HEK293 (cell line): ENCODE measurements around the gene OR4D9.

Source experiments
- KLF16 ChIP-seq: fragments of 450-650 bp; formaldehyde crosslinking; IDR thresholded peaks from 2 replicates; pipeline ENCODE4 v1.5.1; 2017; ENCODE audit warnings: missing biosample characterization, missing genetic modification characterization
- SP2 ChIP-seq: fragments of 450-650 bp; formaldehyde crosslinking; IDR thresholded peaks from 2 replicates; pipeline ENCODE4 v1.5.1; 2016; ENCODE audit warnings: missing biosample characterization, missing genetic modification characterization
- YY1 ChIP-seq: fragments of 450-650 bp; formaldehyde crosslinking; IDR thresholded peaks from 2 replicates; pipeline ENCODE4 v1.5.1; 2018; ENCODE audit warnings: missing biosample characterization, missing genetic modification characterization
- ZNF133 ChIP-seq: fragments of 450-650 bp; formaldehyde crosslinking; IDR thresholded peaks from 2 replicates; pipeline ENCODE4 v1.5.1; 2016; ENCODE audit warnings: missing biosample characterization, missing genetic modification characterization
- ZNF214 ChIP-seq: fragments of 450-650 bp; formaldehyde crosslinking; IDR thresholded peaks from 2 replicates; pipeline ENCODE4 v1.5.1; 2017; ENCODE audit warnings: missing biosample characterization, mild to moderate bottlenecking, missing genetic modification characterization, borderline replicate concordance
- ZNF324 ChIP-seq: fragments of 450-650 bp; formaldehyde crosslinking; IDR thresholded peaks from 2 replicates; pipeline ENCODE4 v1.5.1; 2016; ENCODE audit warnings: missing biosample characterization, missing genetic modification characterization
- ZNF473 ChIP-seq: fragments of 450-650 bp; formaldehyde crosslinking; IDR thresholded peaks from 2 replicates; pipeline ENCODE4 v1.5.1; 2017; ENCODE audit warnings: missing biosample characterization, missing genetic modification characterization
- TF ChIP-seq, protein P1 (sequence below): fragments of 450-650 bp; formaldehyde crosslinking; IDR thresholded peaks from 2 replicates; pipeline ENCODE4 v1.5.1; 2016; ENCODE audit warnings: missing biosample characterization, missing genetic modification characterization
- TF ChIP-seq, protein P2 (sequence below): fragments of 450-650 bp; formaldehyde crosslinking; IDR thresholded peaks from 2 replicates; pipeline ENCODE4 v1.5.1; 2016; ENCODE audit warnings: missing biosample characterization, missing genetic modification characterization
- TF ChIP-seq, protein P3 (sequence below): fragments of 450-650 bp; formaldehyde crosslinking; optimal IDR thresholded peaks from 2 replicates; pipeline ENCODE3; 2016; ENCODE audit warnings: missing biosample characterization, mild to moderate bottlenecking, missing genetic modification characterization
- TF ChIP-seq, protein P4 (sequence below): fragments of 450-650 bp; formaldehyde crosslinking; IDR thresholded peaks from 2 replicates; pipeline ENCODE4 v1.5.1; 2016; ENCODE audit warnings: missing biosample characterization, missing genetic modification characterization
- TF ChIP-seq, protein P5 (sequence below): fragments of 450-650 bp; formaldehyde crosslinking; IDR thresholded peaks from 2 replicates; pipeline ENCODE4 v1.5.1; 2016; ENCODE audit warnings: missing biosample characterization, missing genetic modification characterization, low read depth

DNA sequence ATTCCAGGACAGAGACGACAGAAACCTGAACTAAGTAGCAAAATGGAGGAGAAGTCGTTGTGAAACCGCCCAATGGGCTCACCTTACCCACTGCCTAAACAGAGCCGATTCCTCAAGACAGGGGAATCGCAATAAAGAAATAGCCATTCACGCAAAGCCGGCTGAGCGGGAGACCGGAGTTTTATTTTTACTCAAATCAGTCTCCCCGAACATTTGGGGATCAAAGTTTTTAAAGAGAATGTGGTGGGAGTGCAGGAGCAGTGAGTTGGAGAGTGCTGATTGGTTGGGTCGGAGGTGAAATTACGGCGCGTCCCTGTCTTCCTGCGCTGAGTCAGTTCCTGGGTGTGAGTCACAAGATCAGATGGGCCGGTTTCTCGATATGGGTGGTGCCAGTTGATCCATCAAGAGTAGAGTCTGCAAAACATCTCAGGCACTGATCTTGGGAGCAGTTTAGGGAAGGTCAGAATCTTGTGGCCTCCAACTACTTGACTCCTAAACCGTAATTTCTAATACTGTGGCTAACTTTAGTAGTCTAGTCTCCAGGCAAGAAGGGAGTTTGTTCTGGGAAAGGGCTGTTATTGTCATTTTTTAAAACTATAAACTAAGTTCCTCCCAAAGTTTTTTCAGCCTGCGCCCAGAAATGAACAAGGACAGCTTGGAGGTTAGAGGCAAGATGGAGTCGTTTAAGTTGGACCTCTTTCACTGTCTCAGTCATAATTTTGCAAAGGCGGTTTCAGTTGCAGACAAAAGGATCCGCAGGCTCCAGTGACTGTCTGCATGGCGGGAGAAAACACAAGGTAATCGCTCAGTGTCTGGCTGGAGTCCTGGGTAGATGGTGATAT is 34.1 kb downstream of the OR4D9 start:
- TF ChIP-seq YY1 (tag by site-specific recombination) (no peak), ZNF473 (no peak), SP2 (tag by site-specific recombination) (no peak), KLF16 (tag by site-specific recombination) (no peak), ZNF214 (tag by site-specific recombination) (no peak), ZNF324 (tag by site-specific recombination) (no peak), ZNF133 (no peak)
- TF ChIP-seq, protein P1, sequence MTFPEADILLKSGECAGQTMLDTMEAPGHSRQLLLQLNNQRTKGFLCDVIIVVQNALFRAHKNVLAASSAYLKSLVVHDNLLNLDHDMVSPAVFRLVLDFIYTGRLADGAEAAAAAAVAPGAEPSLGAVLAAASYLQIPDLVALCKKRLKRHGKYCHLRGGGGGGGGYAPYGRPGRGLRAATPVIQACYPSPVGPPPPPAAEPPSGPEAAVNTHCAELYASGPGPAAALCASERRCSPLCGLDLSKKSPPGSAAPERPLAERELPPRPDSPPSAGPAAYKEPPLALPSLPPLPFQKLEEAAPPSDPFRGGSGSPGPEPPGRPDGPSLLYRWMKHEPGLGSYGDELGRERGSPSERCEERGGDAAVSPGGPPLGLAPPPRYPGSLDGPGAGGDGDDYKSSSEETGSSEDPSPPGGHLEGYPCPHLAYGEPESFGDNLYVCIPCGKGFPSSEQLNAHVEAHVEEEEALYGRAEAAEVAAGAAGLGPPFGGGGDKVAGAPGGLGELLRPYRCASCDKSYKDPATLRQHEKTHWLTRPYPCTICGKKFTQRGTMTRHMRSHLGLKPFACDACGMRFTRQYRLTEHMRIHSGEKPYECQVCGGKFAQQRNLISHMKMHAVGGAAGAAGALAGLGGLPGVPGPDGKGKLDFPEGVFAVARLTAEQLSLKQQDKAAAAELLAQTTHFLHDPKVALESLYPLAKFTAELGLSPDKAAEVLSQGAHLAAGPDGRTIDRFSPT: no peak
- TF ChIP-seq, protein P2, sequence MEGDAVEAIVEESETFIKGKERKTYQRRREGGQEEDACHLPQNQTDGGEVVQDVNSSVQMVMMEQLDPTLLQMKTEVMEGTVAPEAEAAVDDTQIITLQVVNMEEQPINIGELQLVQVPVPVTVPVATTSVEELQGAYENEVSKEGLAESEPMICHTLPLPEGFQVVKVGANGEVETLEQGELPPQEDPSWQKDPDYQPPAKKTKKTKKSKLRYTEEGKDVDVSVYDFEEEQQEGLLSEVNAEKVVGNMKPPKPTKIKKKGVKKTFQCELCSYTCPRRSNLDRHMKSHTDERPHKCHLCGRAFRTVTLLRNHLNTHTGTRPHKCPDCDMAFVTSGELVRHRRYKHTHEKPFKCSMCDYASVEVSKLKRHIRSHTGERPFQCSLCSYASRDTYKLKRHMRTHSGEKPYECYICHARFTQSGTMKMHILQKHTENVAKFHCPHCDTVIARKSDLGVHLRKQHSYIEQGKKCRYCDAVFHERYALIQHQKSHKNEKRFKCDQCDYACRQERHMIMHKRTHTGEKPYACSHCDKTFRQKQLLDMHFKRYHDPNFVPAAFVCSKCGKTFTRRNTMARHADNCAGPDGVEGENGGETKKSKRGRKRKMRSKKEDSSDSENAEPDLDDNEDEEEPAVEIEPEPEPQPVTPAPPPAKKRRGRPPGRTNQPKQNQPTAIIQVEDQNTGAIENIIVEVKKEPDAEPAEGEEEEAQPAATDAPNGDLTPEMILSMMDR: no peak
- TF ChIP-seq, protein P3, sequence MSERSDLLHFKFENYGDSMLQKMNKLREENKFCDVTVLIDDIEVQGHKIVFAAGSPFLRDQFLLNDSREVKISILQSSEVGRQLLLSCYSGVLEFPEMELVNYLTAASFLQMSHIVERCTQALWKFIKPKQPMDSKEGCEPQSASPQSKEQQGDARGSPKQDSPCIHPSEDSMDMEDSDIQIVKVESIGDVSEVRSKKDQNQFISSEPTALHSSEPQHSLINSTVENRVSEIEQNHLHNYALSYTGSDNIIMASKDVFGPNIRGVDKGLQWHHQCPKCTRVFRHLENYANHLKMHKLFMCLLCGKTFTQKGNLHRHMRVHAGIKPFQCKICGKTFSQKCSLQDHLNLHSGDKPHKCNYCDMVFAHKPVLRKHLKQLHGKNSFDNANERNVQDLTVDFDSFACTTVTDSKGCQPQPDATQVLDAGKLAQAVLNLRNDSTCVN (tag by site-specific recombination): no peak
- TF ChIP-seq, protein P4, sequence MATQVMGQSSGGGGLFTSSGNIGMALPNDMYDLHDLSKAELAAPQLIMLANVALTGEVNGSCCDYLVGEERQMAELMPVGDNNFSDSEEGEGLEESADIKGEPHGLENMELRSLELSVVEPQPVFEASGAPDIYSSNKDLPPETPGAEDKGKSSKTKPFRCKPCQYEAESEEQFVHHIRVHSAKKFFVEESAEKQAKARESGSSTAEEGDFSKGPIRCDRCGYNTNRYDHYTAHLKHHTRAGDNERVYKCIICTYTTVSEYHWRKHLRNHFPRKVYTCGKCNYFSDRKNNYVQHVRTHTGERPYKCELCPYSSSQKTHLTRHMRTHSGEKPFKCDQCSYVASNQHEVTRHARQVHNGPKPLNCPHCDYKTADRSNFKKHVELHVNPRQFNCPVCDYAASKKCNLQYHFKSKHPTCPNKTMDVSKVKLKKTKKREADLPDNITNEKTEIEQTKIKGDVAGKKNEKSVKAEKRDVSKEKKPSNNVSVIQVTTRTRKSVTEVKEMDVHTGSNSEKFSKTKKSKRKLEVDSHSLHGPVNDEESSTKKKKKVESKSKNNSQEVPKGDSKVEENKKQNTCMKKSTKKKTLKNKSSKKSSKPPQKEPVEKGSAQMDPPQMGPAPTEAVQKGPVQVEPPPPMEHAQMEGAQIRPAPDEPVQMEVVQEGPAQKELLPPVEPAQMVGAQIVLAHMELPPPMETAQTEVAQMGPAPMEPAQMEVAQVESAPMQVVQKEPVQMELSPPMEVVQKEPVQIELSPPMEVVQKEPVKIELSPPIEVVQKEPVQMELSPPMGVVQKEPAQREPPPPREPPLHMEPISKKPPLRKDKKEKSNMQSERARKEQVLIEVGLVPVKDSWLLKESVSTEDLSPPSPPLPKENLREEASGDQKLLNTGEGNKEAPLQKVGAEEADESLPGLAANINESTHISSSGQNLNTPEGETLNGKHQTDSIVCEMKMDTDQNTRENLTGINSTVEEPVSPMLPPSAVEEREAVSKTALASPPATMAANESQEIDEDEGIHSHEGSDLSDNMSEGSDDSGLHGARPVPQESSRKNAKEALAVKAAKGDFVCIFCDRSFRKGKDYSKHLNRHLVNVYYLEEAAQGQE (tag by site-specific recombination): no peak
- TF ChIP-seq, protein P5, sequence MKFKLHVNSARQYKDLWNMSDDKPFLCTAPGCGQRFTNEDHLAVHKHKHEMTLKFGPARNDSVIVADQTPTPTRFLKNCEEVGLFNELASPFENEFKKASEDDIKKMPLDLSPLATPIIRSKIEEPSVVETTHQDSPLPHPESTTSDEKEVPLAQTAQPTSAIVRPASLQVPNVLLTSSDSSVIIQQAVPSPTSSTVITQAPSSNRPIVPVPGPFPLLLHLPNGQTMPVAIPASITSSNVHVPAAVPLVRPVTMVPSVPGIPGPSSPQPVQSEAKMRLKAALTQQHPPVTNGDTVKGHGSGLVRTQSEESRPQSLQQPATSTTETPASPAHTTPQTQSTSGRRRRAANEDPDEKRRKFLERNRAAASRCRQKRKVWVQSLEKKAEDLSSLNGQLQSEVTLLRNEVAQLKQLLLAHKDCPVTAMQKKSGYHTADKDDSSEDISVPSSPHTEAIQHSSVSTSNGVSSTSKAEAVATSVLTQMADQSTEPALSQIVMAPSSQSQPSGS: no peak
